Endothelial cell of umbilical vein (primary cell): ENCODE results near the gene NLRP5. TPM values are rescaled to one million over a fixed set of nuclear protein-coding genes. Genes with fewer than 3 reads are reported as not detected.

Experiments
- BruUV-seq: library from RNA; stranded (reverse); fragments of 400-500 nt; replicated peaks from 2 replicates; lab custom pipeline; 2021; lab: Mats Ljungman, UMichigan
- CTCF ChIA-PET: fragments of 300-600, 350-600 bp; sonication (Branson Sonifier 250); formaldehyde crosslinking; loops from one replicate; lab custom pipeline; 2021; ENCODE audit warnings: antibody characterized with exemption, inconsistent platforms; lab: Charles Lee
- POLR2A ChIA-PET: fragments of 300-600, 350-600 bp; sonication (Branson Sonifier 250); formaldehyde crosslinking; loops from one replicate; lab custom pipeline; 2021; ENCODE audit warnings: antibody characterized with exemption, inconsistent platforms; lab: Charles Lee
- DNase-seq: peaks from one replicate; pipeline ENCODE4 v3.0.0-alpha.2; 2011; ENCODE audit warnings: low read depth, low spot score
- FAIRE-seq: peaks from 2 replicates; lab custom pipeline; 2011; peaks lifted over from hg19 to GRCh38; lab: Jason Lieb, UNC
- H2AFZ ChIP-seq: 2 replicates; pipeline ENCODE4 v1.6.0; 2012; ENCODE audit warnings: low read depth, low read length, control low read depth, inconsistent platforms
- H3K27ac ChIP-seq: 2 replicates; pipeline ENCODE4 v1.5.1; 2011; ENCODE audit warnings: low read depth, mild to moderate bottlenecking, control low read depth, low read length, moderate library complexity; ENCODE audit not compliant: insufficient read depth
- H3K27me3 ChIP-seq, 2 experiments: 2 replicates each; pipeline versions ENCODE4 v1.6.0 to v1.6.1; 2011; ENCODE audit warnings: low read length in 2 of 2, mixed read lengths in 1 of 2; ENCODE audit not compliant: control insufficient read depth in 2 of 2, insufficient read depth in 2 of 2
- H3K36me3 ChIP-seq, 2 experiments: 2 replicates in 1 of 2; 3 replicates in 1 of 2; pipeline ENCODE4 v1.5.1; 2011; ENCODE audit warnings: low read length in 2 of 2, mild to moderate bottlenecking in 1 of 2, moderate library complexity in 1 of 2; ENCODE audit not compliant: control insufficient read depth in 2 of 2, insufficient read depth in 2 of 2; ENCODE audit errors: extremely low read depth in 1 of 2
- H3K4me1 ChIP-seq: 3 replicates; pipeline ENCODE4 v1.5.1; 2011; ENCODE audit warnings: mild to moderate bottlenecking, low read length; ENCODE audit not compliant: control insufficient read depth, insufficient read depth; ENCODE audit errors: extremely low read depth
- H3K4me2 ChIP-seq: 2 replicates; pipeline ENCODE4 v1.6.1; 2011; ENCODE audit warnings: low read length, control low read depth, mixed read lengths; ENCODE audit not compliant: insufficient read depth
- H3K4me3 ChIP-seq, 3 experiments: fragments of 200-600 bp in 1 of 3; sonication (generic), shearing (Covaris generic) in 1 of 3; replicated peaks in 1 of 3; 2 replicates each; pipeline ENCODE4 v1.5.1; 2011 to 2016; ENCODE audit warnings: control low read depth in 3 of 3, low read length in 3 of 3, mild to moderate bottlenecking in 2 of 3, inconsistent platforms in 1 of 3, low read depth in 1 of 3, moderate library complexity in 1 of 3; ENCODE audit not compliant: insufficient read depth in 1 of 3
- H3K79me2 ChIP-seq: 2 replicates; pipeline ENCODE4 v1.6.0; 2012; ENCODE audit warnings: low read length, inconsistent platforms; ENCODE audit not compliant: control insufficient read depth, insufficient read depth
- H3K9ac ChIP-seq: replicated peaks from 2 replicates; pipeline ENCODE3; 2011; ENCODE audit warnings: low read length, control low read depth; ENCODE audit not compliant: insufficient read depth; ENCODE audit errors: extremely low read depth
- H3K9me1 ChIP-seq: replicated peaks from 3 replicates; pipeline ENCODE4 v1.6.0; 2011; ENCODE audit warnings: mild to moderate bottlenecking, low read length; ENCODE audit not compliant: control insufficient read depth, insufficient read depth; ENCODE audit errors: extremely low read depth
- H3K9me3 ChIP-seq: replicated peaks from 2 replicates; pipeline ENCODE4 v1.5.1; 2012; ENCODE audit warnings: low read length, inconsistent platforms; ENCODE audit not compliant: control insufficient read depth, insufficient read depth
- H4K20me1 ChIP-seq: replicated peaks from 2 replicates; pipeline ENCODE3; 2011; ENCODE audit warnings: mild to moderate bottlenecking, low read length; ENCODE audit not compliant: control insufficient read depth, insufficient read depth; ENCODE audit errors: extremely low read depth
- CTCF ChIP-seq, 2 donors: IDR thresholded peaks; 1 replicate in 1 of 2; 2 replicates in 1 of 2; pipeline ENCODE4 v1.5.1; 2011; ENCODE audit warnings: low read length in 2 of 2, mild to moderate bottlenecking in 2 of 2, moderate library complexity in 2 of 2, control low read depth in 1 of 2, inconsistent platforms in 1 of 2, low read depth in 1 of 2; ENCODE audit not compliant: insufficient read depth in 1 of 2; ENCODE audit errors: extremely low read depth in 1 of 2
- EZH2 ChIP-seq: IDR thresholded peaks from 2 replicates; pipeline ENCODE4 v1.6.1; 2012; ENCODE audit warnings: borderline replicate concordance, low read depth, mild to moderate bottlenecking, moderate library complexity, low read length, inconsistent platforms; ENCODE audit not compliant: severe bottlenecking
- FOS ChIP-seq: IDR thresholded peaks from 2 replicates; pipeline ENCODE4 v1.6.1; 2011; ENCODE audit warnings: mild to moderate bottlenecking, low read length, moderate library complexity, borderline replicate concordance; ENCODE audit not compliant: insufficient read depth
- GATA2 ChIP-seq: IDR thresholded peaks from 2 replicates; pipeline ENCODE4 v1.7.0; 2011; ENCODE audit warnings: low read depth, mild to moderate bottlenecking, moderate library complexity, mixed read lengths, low read length; ENCODE audit not compliant: insufficient read length, insufficient read depth
- JUN ChIP-seq: IDR thresholded peaks from 2 replicates; pipeline ENCODE4 v1.6.1; 2011; ENCODE audit warnings: borderline replicate concordance, low read depth; ENCODE audit not compliant: insufficient read length, insufficient read depth
- MAX ChIP-seq: IDR thresholded peaks from 2 replicates; pipeline ENCODE4 v1.6.1; 2011; ENCODE audit not compliant: insufficient read depth, insufficient read length
- MYC ChIP-seq: IDR thresholded peaks from one replicate; pipeline ENCODE4 v1.6.1; 2011; ENCODE audit warnings: mild to moderate bottlenecking, low read depth, low read length
- POLR2A ChIP-seq: IDR thresholded peaks from 2 replicates; pipeline ENCODE4 v1.6.1; 2012; ENCODE audit warnings: low read depth, mild to moderate bottlenecking, control low read depth, low read length
- POLR2AphosphoS5 ChIP-seq: IDR thresholded peaks from 2 replicates; pipeline ENCODE4 v1.6.1; 2012; ENCODE audit warnings: low read depth, mild to moderate bottlenecking, control low read depth, low read length, moderate library complexity; ENCODE audit not compliant: insufficient read depth
- dilution Hi-C: fragments of 300-500 bp; cut with MboI; formaldehyde crosslinking; loops from one replicate; pipeline ENCODE4 v1.15.0; 2019; ENCODE audit warnings: low sequenced_read_pairs; ENCODE audit not compliant: extremely low pct_ligation_motif_present
- intact Hi-C: fragments of 100-400 bp; cut with micrococcal nuclease; formaldehyde crosslinking; loops from one replicate; pipeline ENCODE4 v1.10.0; 2022
- polyA plus RNA-seq, 4 experiments: library from polyadenylated mRNA; depleted of rRNA in 3 of 4; stranded (reverse) in 3 of 4; unstranded in 1 of 4; fragments of >200 nt; gene quantifications; 2 replicates each; pipeline versions ENCODE4 v1.2.1 to v1.2.3, GENCODE V29; 2011 to 2012; ENCODE audit warnings: missing spikeins in 1 of 4
- total RNA-seq: library from RNA; stranded (reverse); gene quantifications from 2 replicates; pipeline ENCODE4 v1.2.3, GENCODE V29; 2021

The NLRP5 gene
- total and polyA plus RNA-seq, 2 donors (not counting 3 experiments of a cell fraction or from before 2014, with no cell fraction given) = not detected

- Histone ChIP-seq H4K20me1 (no peaks in the 10 kb centered on the region), H3K9me1 (no peaks in the 10 kb centered on the region), H3K9ac (no peak overlapping the region), H3K27me3 (peaks cover 0 to 2% of the 10 kb centered on the region in 2 experiments), H3K79me2 (peaks cover 8% of the 10 kb centered on the region), H3K4me1 (no peaks in the 10 kb centered on the region), H3K4me3 (no peak overlapping the region), H3K27ac (no peak overlapping the region), H3K9me3 (no peaks in the 10 kb centered on the region), H2AFZ (no peak overlapping the region), H3K4me2 (no peak overlapping the region), H3K36me3 (peaks cover 0 to 3% of the 10 kb centered on the region in 2 experiments)
- FAIRE-seq (no peak), DNase-seq (no peak)
- ChIA-PET CTCF (interaction anchor here (2.0 kb wide), 1 partner anchor 11 kb away, joined by 13 read pairs; no protein-coding TSS in a partner anchor), POLR2A (no interaction called here)
- TF ChIP-seq POLR2AphosphoS5 = no peak
- no peak for TF ChIP-seq EZH2
- no peak for TF ChIP-seq FOS
- TF ChIP-seq CTCF (IDR thresholded peaks at IDR 0.05; ENCODE audit: extremely low read depth in 1 of 2, insufficient read depth in 1 of 2, low read depth in 1 of 2, low read length in 2 of 2) = no peak
- no peak for TF ChIP-seq MYC
- no peak for TF ChIP-seq GATA2
- TF ChIP-seq MAX = no peak
- TF ChIP-seq POLR2A = no peak
- no peak for TF ChIP-seq JUN
- intact Hi-C loops (no loop called here), dilution Hi-C loops (no loop called here)
- no TSS peak for BruUV-seq
Observed at GRCh38 chr19:56086671-56087430, 100.3 kb downstream of the NLRP5 start.
